GM13976 (cell line): ENCODE data around the gene DNAAF2.
"Not testable (repeated sequence)": the region's sequence is repeated elsewhere in the genome, so short reads cannot be mapped to it uniquely, and the experiment has no call there.

Source experiments
- DNase-seq: peaks from one replicate; pipeline ENCODE4 v3.0.0; 2012; ENCODE audit warnings: low spot score
- CTCF ChIP-seq: IDR thresholded peaks from 2 replicates; pipeline ENCODE4 v1.5.1; 2012; ENCODE audit warnings: borderline replicate concordance, mild to moderate bottlenecking; ENCODE audit not compliant: insufficient read depth; ENCODE audit errors: extremely low read depth, missing control alignments, control extremely low read depth
- in situ Hi-C: fragments of 300-500 bp; cut with MboI; formaldehyde crosslinking; loops from one replicate; pipeline ENCODE4 v1.12.0; 2022; ENCODE audit warnings: low sequenced_read_pairs, mixed read lengths, inconsistent platforms; ENCODE audit not compliant: unreplicated experiment

DNAAF2 gene

GRCh38 chr14:49659526-49660455 is 24.7 kb upstream of the DNAAF2 start:
- no peak for TF ChIP-seq CTCF
- in situ Hi-C loops, result no loop called here
- DNase-seq, result no peak

GRCh38 chr14:49657500-49657899 is 22.5 kb upstream of the DNAAF2 start:
- in situ Hi-C loops, result not testable (repeated sequence)

DNA sequence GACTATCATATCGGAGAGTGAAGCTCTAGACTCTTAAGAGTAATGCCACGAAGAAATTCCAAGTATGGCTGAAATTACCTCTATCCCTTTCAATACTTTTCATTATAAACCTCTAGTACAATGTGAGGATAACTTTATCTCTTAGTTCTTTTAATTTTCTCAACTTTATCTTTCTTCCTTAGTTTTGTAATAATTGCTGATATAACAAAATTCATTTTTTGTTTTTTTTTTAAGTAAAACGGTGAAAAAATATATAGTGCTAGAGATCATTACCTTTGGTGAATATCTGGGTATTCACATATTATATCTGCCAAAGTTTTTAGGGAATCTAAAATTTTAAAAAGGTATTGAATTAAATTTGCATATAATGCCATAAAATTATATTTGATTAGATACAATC is 19.5 kb upstream of the DNAAF2 start:
- no peak for TF ChIP-seq CTCF
- DNase-seq, result no peak
- in situ Hi-C loops, result no loop called here

More at GRCh38 chr14:49657500-49657899, 22.5 kb upstream of the DNAAF2 start:
- not testable (repeated sequence) for DNase-seq

GRCh38 chr14:49653508-49653907 is 18.5 kb upstream of the DNAAF2 start:
- no peak for DNase-seq
- in situ Hi-C loops, result no loop called here
- TF ChIP-seq CTCF, result no peak

DNA sequence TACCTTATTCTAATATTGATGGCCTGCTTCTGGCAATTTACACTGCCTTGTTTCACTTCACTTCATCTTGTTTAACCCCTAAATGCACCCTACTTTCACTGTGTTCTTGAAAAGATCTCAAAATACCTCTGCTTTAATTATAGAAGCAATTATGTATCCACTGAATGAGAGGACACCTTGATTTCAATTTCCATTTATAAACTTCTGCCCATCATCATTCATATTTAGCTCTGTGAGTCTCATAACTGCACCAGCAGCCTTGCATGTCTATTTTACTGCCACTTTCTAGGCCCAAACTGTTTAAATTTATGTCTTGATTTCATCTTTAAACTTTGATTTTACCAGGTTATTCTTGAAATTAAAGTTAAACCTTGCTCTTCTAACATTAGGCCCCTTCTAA is 7.1 kb upstream of the DNAAF2 start:
- in situ Hi-C loops, result loop anchor here (25.0 kb wide), 2 partner anchors 195 to 470 kb away; partner anchors contain the start of gene VCPKMT
- no peak for TF ChIP-seq CTCF

DNA sequence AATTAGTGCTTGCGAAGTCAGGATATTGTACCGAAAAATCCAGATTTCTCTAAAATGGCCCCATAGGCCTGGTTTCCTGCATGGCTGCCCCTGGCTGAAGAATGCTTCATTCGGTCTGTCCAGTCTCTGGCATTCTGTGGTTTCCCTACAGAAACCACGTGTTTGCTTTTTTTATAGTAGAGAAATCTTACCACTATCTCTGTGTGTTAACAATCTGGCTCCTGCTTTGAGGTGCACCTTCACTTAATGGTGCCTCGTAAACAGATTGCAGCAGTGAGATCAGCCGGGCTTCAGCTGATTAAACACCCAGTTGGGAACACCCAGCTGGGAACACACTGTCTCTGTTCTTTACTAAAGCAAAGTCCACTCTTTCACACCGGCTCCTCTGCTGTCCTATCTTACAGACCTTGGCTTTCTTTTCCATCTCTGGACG is 6.7 kb upstream of the DNAAF2 start:
- no peak for TF ChIP-seq CTCF
- in situ Hi-C loops, result loop anchor here (25.0 kb wide), 2 partner anchors 196 to 471 kb away; partner anchors contain the start of gene VCPKMT
- DNase-seq, result no peak

More for the DNA sequence above, 7.1 kb upstream of the DNAAF2 start:
- no peak for DNase-seq
